CD4-positive, CD25-positive, alpha-beta regulatory T cell (primary cell): ENCODE data around the gene NTN4. TPM values are rescaled to one million over a fixed set of nuclear protein-coding genes. Genes with fewer than 3 reads are reported as not detected.

Experiments
- ATAC-seq, 2 donors: fragments of 150-1000 bp; cut with Tn5 transposase; one replicate each; pipeline ENCODE4 v1.10.0; 2021; ENCODE audit warnings: low read depth in 2 of 2, moderate number of reproducible peaks in 2 of 2, moderate library complexity in 1 of 2
- DNase-seq, 3 donors: peaks; one replicate each; pipeline versions ENCODE4 v3.0.0 to v3.0.0-alpha.2; 2012 to 2022; ENCODE audit warnings: mixed read lengths in 1 of 3
- H3K27ac ChIP-seq: one replicate; pipeline ENCODE4 v1.7.0; 2013; ENCODE audit warnings: mild to moderate bottlenecking, low read length; ENCODE audit not compliant: insufficient read depth, poor library complexity, severe bottlenecking
- H3K27me3 ChIP-seq: one replicate; pipeline ENCODE4 v1.7.0; 2013; ENCODE audit warnings: low read length; ENCODE audit not compliant: control insufficient read depth, insufficient read depth
- H3K36me3 ChIP-seq: one replicate; pipeline ENCODE4 v1.7.0; 2013; ENCODE audit warnings: mild to moderate bottlenecking, low read length, moderate library complexity; ENCODE audit not compliant: control insufficient read depth, insufficient read depth
- H3K4me1 ChIP-seq: 2 replicates; pipeline ENCODE4 v1.7.0; 2013; ENCODE audit warnings: mild to moderate bottlenecking, low read length; ENCODE audit not compliant: insufficient read depth, control insufficient read depth, poor library complexity, severe bottlenecking
- H3K4me3 ChIP-seq: one replicate; pipeline ENCODE4 v1.7.0; 2013; ENCODE audit warnings: low read depth, mild to moderate bottlenecking, low read length, moderate library complexity
- H3K9me3 ChIP-seq, 2 experiments: 1 replicate in 1 of 2; 2 replicates in 1 of 2; pipeline ENCODE4 v1.7.0; 2013; ENCODE audit warnings: low read length in 2 of 2, mild to moderate bottlenecking in 1 of 2, moderate library complexity in 1 of 2; ENCODE audit not compliant: control insufficient read depth in 2 of 2
- H3K27ac Mint-ChIP-seq, 3 donors: one replicate each; pipeline ENCODE4 v1.8.0; 2020 to 2022; ENCODE audit warnings: mild to moderate bottlenecking in 3 of 3, mixed read lengths in 3 of 3, moderate library complexity in 2 of 3
- H3K27me3 Mint-ChIP-seq: one replicate; pipeline ENCODE4 v1.8.0; 2022; ENCODE audit warnings: mild to moderate bottlenecking, mixed read lengths
- H3K36me3 Mint-ChIP-seq: one replicate; pipeline ENCODE4 v1.8.0; 2020; ENCODE audit warnings: mixed read lengths
- H3K4me1 Mint-ChIP-seq, 4 donors: one replicate each; pipeline ENCODE4 v1.8.0; 2020 to 2022; ENCODE audit warnings: mixed read lengths in 4 of 4, mild to moderate bottlenecking in 1 of 4
- H3K4me3 Mint-ChIP-seq, 4 donors: one replicate each; pipeline ENCODE4 v1.8.0; 2020 to 2022; ENCODE audit warnings: mild to moderate bottlenecking in 4 of 4, mixed read lengths in 4 of 4, moderate library complexity in 3 of 4
- H3K9me3 Mint-ChIP-seq, 7 donors: one replicate each; pipeline ENCODE4 v1.8.0; 2020 to 2022; ENCODE audit warnings: mixed read lengths in 7 of 7, mild to moderate bottlenecking in 3 of 7, moderate library complexity in 2 of 7
- polyA plus RNA-seq, 4 donors: library from polyadenylated mRNA; unstranded; fragments of 300-500 nt; fragmentation: Illumina TruSeq; gene quantifications; one replicate each; pipeline ENCODE4 v1.2.3, GENCODE V29; 2021
- total RNA-seq: library from RNA; stranded (reverse); gene quantifications from one replicate; pipeline ENCODE4 v1.2.3, GENCODE V29; 2022

The NTN4 gene
- total and polyA plus RNA-seq, 5 donors from 2014 or later: 0.16 TPM; not detected in 4

DNA sequence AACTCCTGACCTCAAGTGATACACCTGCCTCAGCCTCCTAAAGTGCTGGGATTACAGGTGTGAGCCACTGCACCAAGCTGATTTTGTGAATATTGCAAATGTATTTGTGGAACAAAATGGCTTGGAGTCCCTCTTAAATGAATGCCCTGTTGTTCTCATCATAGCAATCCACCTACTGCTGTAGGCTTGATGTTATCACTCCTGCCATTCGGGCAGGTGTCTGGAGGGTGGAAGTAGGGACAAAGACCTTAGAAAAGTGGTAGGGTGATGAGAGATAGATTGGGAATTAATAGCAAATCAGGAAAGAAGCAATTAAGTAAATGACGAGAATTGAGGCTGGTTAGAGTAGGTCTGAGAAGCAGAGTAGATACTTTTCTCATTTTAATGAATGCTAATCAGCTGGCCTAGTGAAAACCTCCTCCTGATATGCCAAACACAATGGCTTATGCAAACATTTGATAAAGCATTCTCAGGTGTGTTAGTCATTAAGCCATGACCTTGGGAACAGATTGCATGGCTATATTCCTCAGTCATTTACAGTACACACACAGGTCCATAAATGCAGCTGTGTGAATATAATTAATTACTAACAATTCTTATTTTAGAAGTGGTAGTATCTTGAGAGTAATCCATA lies 178.8 kb downstream of the NTN4 start:
- Histone ChIP-seq H3K27me3 (no peaks in the 10 kb centered on the region), H3K4me3 (no peak overlapping the region), H3K36me3 (no peaks in the 10 kb centered on the region), H3K4me1 (no peaks in the 10 kb centered on the region), H3K9me3 (no peaks in the 10 kb centered on the region), H3K27ac (no peak overlapping the region)
- Mint-ChIP-seq H3K27me3 (peaks cover 12% of the 10 kb centered on the region), H3K9me3 (no peaks in the 10 kb centered on the region), H3K27ac (no peak overlapping the region), H3K4me3 (no peak overlapping the region), H3K4me1 (no peaks in the 10 kb centered on the region), H3K36me3 (no peaks in the 10 kb centered on the region)
- DNase-seq (no peak), ATAC-seq (no peak)

GRCh38 chr12:95608252-95609033 lies 182.1 kb downstream of the NTN4 start:
- no peaks in the 10 kb centered on the region for H3K9me3 Mint-ChIP-seq
- no peaks in the 10 kb centered on the region for H3K4me1 Mint-ChIP-seq
- H3K27ac ChIP-seq: no peak overlapping the region
- no peaks in the 10 kb centered on the region for H3K36me3 ChIP-seq
- DNase-seq (no peak), ATAC-seq (no peak)
- H3K9me3 ChIP-seq: no peaks in the 10 kb centered on the region
- H3K27me3 Mint-ChIP-seq: peaks cover 14% of the 10 kb centered on the region
- no peak overlapping the region for H3K4me3 Mint-ChIP-seq
- H3K4me3 ChIP-seq: no peak overlapping the region
- H3K27ac Mint-ChIP-seq: no peak overlapping the region
- H3K4me1 ChIP-seq: no peaks in the 10 kb centered on the region
- no peaks in the 10 kb centered on the region for H3K36me3 Mint-ChIP-seq
- no peaks in the 10 kb centered on the region for H3K27me3 ChIP-seq

Other genes with a start within 250 kb of the NTN4 start
- 1.4 TPM for gene USP44, start 239.3 kb downstream of the NTN4 start, total RNA-seq
- gene USP44, start 239.3 kb downstream of the NTN4 start, polyA plus RNA-seq: 1 to 10 TPM in 3 of 4 donors, under 1 TPM in 1; 0.86 to 2.9 (median 2.1) TPM
- 22.4 TPM for gene SNRPF, start 68.2 kb upstream of the NTN4 start, total RNA-seq
- gene SNRPF, start 68.2 kb upstream of the NTN4 start, polyA plus RNA-seq: 10 to 100 TPM; 45.1 to 61.1 (median 48.3) TPM
- gene CCDC38, start 151.8 kb upstream of the NTN4 start, total RNA-seq: not detected
- not detected for gene CCDC38, start 151.8 kb upstream of the NTN4 start, polyA plus RNA-seq
- 0.67 TPM for gene AMDHD1, start 152.6 kb upstream of the NTN4 start, total RNA-seq
- under 1 TPM in 2 of 4 donors, not detected in 2; 0.23 to 0.86 TPM for gene AMDHD1, start 152.6 kb upstream of the NTN4 start, polyA plus RNA-seq
- 0.57 TPM for gene HAL, start 205.6 kb upstream of the NTN4 start, total RNA-seq
- gene HAL, start 205.6 kb upstream of the NTN4 start, polyA plus RNA-seq: not detected
- gene LTA4H, start 244.8 kb upstream of the NTN4 start, total RNA-seq: 38.1 TPM
- gene LTA4H, start 244.8 kb upstream of the NTN4 start, polyA plus RNA-seq: 10 to 100 TPM; 63.0 to 79.1 (median 71.3) TPM